CD4-positive, alpha-beta T cell treated with Interleukin-2 at 100 ng/mL for 4 hours (primary cell): Measurements from ENCODE around the gene KCNQ1.

ENCODE experiments used
- DNase-seq: peaks from one replicate; pipeline ENCODE4 v3.0.0-alpha.2; 2020; ENCODE audit warnings: low spot score

KCNQ1 gene

DNA sequence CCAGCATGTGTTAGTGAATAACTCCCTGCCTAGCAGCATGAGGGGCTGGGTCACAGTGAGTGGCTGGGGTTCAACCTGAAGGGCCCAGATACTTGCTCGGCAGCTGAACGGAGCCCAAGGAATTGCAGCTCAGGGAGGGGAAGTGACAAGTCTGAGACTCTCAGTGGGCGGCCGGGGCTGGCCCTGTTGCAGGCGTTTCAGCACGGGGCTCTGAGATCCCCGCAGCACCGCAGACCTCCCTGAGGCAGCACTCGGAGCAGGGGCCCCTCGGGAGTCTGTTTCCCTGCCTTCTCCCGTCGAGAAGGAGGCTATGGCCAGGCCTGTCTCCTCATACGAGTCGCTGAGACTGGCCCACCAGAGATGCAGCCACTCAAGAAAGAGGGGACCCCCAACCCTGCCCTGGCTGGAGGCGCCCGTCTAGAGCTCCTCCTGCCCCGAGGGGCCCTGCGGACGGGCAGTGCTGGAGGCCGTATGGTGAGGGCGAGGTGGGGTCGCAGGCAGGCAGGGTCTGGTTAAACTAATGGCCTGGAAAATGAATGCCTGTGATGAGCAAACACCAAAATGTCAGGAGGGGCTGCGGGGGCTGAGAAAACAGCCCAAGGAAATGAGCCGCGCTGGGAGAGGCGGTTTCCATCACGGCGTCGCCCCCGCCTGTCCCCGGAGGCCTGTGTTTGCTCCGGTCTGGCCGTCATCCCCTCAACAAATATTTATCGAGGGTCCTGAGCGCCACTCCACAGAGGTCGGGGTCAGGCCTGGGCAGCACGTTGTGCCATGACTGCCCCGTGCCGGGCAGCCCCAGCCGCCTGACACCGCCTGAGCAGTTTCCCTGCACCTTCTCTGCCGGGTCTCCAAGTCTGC, 35.0 kb upstream of the KCNQ1 start:
- DNase-seq: no peak

GRCh38 chr11:2410616-2411015, 34.2 kb upstream of the KCNQ1 start:
- no peak for DNase-seq

DNA sequence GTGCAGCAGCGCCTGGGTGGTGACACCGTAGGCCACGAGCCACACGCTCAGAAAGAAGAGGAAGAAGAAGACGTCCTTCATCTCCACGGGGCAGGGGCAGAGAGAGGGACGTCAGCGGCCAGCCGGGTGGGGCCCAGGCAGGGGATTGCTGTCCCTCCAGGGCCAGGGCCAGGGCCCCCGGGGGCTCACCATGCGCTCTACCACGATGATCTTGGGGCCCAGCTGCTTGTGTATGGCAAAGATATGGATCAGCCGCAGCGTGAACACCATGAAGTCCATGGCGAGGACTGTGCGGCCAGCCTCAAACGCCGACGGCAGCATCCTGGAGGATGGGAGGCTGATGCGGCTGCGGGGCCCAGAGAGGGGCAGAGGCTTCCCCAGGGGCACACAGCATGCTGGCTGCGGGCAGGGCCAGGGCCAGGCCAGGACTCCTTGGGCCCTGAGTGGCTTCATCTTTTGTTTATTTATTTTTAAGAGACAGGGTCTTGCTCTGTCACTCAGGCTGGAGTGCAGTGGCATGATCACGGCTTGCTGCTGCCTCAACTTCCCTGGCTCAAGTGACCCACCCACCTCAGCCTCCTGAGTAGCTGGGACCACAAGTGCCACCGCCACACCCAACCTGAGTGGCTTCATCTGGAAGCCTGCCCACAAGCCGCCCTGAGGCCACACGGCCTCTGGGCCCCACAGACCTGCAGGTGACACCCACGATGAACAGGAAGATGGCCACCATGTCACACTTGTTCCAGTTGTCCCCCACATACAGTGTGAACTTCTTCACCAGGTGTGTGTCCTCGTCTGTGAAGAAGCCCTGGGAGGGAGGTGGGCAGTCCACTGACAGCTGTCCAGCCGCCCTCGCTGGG, 33.1 kb upstream of the KCNQ1 start:
- DNase-seq: no peak

- no peak for DNase-seq
These were observed 32.5 kb upstream of the KCNQ1 start for GRCh38 chr11:2412323-2412722.

DNA sequence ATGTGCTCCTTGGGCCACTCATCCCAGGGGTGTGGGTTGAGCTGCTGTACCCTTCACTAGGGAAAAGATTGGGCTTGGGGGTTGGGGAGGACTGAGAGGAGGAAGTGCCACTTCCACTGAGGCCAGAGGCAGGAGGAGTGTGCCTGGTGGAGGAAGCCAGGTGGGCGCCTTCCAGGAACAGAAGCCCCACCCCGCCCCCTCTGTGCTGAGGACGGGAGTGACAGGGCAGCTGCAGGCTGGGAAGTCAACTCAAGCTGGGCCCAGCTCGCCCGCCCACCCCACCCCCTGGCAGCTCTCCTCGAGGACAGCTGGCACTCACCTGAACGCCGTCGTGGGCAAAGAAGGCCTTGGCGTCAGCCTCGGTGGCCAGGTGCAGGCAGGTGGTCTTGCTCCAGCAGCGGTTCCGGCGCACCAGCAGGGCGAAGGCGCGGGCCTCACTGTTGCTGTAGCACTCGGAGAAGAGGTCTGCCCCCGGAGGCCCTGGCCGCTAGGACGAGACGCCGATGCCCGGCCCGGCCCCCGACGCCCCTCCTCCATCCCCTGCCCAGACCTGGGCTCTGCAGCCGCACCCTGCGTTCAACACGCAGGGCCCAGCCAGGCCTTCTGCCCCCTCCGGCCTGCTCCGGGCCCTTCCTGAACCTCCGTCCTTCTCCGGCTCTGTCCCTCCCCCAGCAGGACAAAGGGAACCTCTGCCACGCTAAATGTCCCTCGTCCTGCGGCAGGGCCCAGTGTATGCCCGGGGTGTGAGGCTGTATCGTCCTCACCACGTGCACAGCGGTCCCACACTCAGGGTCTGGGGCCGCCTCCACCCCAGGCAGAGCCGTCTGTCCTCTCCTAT, 30.8 kb upstream of the KCNQ1 start:
- no peak for DNase-seq

DNA sequence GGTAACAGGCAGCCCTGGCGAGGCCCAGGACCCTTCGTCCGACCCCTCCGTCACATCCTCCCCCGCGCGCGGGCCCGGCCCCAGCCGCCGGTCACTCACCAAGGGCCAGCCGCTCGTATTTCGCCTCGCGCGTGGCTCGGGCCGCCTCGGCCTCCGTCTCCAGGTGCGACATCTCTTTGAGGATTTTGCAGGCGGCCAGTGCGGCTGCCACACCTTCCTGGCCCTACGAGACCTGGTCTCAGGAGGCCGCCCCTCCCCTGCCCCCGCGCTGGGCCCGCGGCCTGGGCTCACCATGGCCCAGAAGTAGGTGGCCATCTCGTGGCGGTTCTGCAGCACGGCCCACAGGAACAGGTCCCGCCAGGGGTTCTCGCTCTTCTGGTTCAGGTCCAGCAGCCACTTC, 30.2 kb upstream of the KCNQ1 start:
- no peak for DNase-seq

GRCh38 chr11:2415171-2415570, 29.6 kb upstream of the KCNQ1 start:
- no peak for DNase-seq

GRCh38 chr11:2415601-2416380, 29.0 kb upstream of the KCNQ1 start:
- no peak for DNase-seq

GRCh38 chr11:2416765-2417164, 28.0 kb upstream of the KCNQ1 start:
- DNase-seq: no peak

DNA sequence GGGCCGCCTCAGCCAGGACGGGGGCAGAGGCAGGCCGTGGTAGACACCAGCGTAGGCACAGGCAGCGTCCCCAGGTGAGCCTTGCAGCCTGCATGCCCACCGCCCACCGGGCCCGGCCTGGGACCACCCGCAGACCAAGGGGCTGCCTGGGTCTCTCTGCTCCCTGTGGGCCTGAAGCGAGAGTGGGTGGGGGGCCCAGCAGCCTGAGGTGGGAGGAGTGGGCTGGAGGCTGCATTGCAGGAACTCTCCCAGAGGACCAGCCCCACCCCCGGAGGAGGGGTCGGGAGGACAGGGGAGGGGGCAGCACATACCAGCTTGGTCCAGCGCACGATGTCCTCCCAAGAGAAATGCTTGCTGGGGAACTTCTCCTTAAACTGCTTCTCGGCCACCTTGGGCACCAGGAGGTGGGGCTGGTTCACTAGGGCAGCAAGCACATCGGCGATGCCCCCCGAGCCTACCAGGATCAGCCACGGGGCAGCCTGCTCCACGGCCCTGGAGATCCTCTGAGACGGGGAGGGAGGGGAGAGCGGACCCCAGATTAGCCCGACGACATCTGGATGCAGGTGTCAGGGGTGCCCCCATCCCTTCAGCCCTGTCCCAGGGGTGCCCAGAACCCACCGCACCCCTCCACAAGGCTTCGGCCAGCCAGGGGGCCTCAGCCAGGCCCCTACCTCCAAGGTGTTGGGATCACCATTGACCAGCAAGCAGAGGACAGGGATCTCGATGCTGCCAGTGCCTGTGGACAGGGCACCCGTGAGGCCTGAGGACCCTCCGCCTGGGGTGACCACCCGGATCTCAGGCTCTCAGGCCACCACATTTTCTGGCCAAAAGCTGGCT, 26.7 kb upstream of the KCNQ1 start:
- DNase-seq: no peak

DNA sequence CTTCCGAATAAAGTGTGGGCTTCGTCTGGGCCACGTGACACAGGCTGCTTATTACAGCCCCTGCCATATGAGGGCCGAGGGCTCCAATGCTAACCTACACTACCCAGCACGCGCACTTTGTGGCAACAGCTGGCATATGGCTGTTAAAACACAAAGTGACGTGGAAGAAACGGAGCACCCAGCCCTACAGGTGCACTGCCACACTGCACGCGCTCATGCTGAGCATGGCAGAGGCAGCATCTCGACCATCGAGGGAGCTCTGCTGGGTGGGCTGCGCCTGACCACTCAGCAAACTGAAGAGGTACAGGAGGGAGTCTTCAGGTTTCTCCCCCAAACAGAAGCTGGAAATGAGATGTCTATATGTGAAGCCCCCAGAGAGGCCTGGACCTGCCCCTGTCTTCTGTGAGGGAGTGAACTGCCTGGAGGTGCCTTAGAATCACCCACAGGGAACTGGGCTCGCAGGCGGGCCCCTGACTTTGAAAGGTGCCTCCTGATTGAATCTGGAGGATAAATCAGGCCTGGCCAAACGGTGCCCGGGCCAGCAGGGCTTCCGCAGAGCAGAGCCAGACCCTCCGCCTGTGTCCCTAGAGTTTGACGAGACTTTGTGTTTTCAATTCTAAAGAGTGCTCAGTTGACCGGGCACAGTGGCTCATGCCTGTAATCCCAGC, 26.0 kb upstream of the KCNQ1 start:
- DNase-seq: no peak

GRCh38 chr11:2419638-2420501, 24.9 kb upstream of the KCNQ1 start:
- peak; percentile 64 for DNase-seq

DNA sequence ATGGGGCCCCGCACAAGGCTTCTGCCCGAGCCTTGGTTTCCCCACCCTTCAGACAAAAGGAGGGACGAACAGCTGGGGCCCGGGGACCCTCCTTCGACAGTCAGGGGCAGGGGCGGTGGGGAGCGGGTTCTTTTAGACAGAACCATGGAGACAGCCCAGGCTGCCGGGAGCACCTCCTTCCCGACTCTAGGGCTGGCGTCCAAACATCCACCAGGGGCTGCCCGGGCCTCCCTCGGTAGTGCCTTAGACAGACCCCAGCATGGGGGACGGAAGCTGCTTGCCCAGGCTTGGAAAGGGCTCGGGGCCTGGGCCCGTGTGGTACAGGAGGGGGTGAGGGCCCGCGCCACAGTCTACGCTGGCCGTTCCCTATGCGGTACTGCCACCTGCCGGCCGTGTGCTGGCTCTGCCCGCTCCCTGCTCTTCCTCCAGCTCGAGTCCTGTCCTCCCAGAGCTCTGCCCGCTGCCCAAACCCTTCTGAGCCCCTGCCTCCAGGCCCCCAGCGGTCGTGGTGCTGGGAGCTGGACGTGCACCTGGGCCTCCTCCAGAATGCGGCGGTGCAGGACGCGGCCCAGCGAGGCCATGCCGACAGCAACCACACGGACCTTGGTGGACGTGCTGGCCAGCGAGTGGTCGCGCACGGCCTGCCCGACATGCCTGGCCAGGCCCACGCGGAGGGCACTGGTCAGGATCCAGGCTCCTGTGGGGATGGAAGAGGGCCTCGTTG, 24.1 kb upstream of the KCNQ1 start:
- DNase-seq: peak; percentile 61

DNA sequence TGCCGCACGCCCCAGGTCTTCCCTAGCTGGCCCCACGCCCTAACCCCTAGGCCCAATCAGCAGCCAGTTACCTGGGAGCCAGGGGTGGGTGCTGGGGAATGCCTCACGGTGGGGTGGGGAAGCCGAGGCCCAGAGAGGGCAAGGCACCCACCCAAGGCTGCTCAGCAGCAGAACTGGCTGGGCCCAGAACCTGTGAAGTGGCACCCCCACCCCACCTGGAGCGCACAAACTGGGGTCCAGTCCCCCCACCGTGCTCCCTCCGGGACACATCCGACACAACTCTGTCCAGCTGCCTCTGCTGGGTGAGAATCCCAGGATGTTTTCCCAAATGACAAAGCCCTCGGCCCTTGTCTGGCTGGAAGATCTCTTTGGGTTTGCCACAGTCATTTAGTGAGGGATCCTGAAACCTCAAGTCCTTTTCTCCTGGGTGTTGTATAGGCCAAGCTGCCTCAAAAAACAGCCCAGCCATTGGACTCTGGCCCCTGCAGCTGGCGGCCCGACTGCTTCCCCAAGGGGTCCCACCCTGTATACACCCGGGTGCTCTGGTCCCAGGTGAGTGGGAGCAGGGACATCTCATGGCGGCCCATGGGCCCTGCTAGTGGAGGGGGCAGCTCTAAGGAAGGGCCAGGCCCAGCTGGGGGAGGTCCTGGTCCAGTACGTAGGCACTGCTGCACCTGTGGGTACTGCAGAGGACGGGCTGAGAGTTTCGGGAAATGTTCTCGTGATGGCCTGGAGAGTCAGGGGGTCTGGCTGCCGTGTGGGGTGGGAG, 23.4 kb upstream of the KCNQ1 start:
- no peak for DNase-seq

GRCh38 chr11:2421996-2422395, 22.8 kb upstream of the KCNQ1 start:
- no peak for DNase-seq

DNA sequence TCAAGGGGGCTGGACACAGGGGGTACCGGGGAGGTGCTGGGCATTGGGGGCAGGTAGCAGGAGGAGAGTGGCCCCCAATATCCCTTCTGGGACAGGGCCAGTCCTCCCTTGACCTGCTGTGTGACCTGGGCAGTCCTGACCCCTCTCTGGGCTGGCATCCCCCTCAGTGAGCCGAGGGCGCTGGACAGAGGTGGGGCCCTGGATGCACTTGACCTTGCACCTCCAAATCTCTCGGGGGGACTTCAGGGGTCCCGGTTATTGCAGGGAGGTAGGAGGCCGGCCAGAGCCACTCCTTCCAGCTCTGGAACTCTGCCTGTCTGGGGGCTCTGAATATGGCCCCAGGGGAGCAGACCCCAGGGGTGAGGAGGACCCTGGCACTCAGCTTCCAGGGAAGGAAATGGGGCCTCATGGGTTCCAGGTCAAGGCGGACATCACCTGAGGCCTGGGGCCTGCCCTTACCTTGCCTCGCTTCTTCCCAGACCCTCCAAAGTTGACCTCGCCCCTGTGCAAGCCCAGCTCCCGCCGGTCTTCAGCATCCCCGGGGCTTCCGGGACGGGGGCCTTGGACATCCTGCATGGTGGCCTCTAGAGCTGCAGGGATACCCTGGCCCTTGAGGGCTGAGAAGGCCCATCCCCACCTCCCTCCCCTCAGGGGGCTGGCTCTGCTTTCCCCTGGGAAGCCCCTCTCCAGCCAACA, 22.2 kb upstream of the KCNQ1 start:
- no peak for DNase-seq
